ENCODE measurements around the gene NOC2L. TPM values are rescaled to one million over a fixed set of nuclear protein-coding genes. Genes with fewer than 3 reads are reported as not detected.

Gene NOC2L
- total and polyA plus RNA-seq, 9 of the 15 experiments (the other 6 are each of a cell fraction or from before 2014, with no cell fraction given), result 4.0 to 410 (median 200) TPM

GRCh38 chr1:966704-967300 lies 7.7 kb upstream of the NOC2L start (continued):
- TF ChIP-seq MNT (conservative IDR thresholded peaks at IDR 0.05) (peak; percentile 92 to 95), MCM7 (IDR thresholded peaks at IDR 0.05) (no peak), KLF13 (tag; IDR thresholded peaks at IDR 0.05; ENCODE audit: borderline replicate concordance, low read depth) (no peak), E2F3 (CRISPR knock-in tag; IDR thresholded peaks at IDR 0.05) (peak; percentile 18; the same call in 1 of the 2 replicates), ZNF75A (CRISPR knock-in tag; IDR thresholded peaks at IDR 0.05) (no peak), EWSR1 (IDR thresholded peaks at IDR 0.05; ENCODE audit: borderline replicate concordance, low read depth, partially characterized antibody) (no peak), ZNF197 (CRISPR knock-in tag; IDR thresholded peaks at IDR 0.05; ENCODE audit: low read depth) (no peak), PHF8 (IDR thresholded peaks at IDR 0.05; ENCODE audit: borderline replicate concordance, low read length) (peak; percentile 76; the same call in 1 of the 2 replicates), ZNF253 (CRISPR knock-in tag; conservative IDR thresholded peaks at IDR 0.05) (no peak), BACH1 (tag; IDR thresholded peaks at IDR 0.05) (no peak), ZBTB17 (CRISPR knock-in tag; IDR thresholded peaks at IDR 0.05) (0 out of 2 replicates have a peak, but pooled peaks have one; percentile 44), BCLAF1 (IDR thresholded peaks at IDR 0.05; ENCODE audit: borderline replicate concordance in 1 of 2, control insufficient read depth in 1 of 2, low read depth in 2 of 2, low read length in 1 of 2) (no peak), KAT8 (IDR thresholded peaks at IDR 0.05; ENCODE audit: low read depth) (no peak), TAL1 (IDR thresholded peaks at IDR 0.05) (no peak), MECOM (CRISPR knock-in tag; IDR thresholded peaks at IDR 0.05) (no peak)
- TF ChIP-seq, protein P1, sequence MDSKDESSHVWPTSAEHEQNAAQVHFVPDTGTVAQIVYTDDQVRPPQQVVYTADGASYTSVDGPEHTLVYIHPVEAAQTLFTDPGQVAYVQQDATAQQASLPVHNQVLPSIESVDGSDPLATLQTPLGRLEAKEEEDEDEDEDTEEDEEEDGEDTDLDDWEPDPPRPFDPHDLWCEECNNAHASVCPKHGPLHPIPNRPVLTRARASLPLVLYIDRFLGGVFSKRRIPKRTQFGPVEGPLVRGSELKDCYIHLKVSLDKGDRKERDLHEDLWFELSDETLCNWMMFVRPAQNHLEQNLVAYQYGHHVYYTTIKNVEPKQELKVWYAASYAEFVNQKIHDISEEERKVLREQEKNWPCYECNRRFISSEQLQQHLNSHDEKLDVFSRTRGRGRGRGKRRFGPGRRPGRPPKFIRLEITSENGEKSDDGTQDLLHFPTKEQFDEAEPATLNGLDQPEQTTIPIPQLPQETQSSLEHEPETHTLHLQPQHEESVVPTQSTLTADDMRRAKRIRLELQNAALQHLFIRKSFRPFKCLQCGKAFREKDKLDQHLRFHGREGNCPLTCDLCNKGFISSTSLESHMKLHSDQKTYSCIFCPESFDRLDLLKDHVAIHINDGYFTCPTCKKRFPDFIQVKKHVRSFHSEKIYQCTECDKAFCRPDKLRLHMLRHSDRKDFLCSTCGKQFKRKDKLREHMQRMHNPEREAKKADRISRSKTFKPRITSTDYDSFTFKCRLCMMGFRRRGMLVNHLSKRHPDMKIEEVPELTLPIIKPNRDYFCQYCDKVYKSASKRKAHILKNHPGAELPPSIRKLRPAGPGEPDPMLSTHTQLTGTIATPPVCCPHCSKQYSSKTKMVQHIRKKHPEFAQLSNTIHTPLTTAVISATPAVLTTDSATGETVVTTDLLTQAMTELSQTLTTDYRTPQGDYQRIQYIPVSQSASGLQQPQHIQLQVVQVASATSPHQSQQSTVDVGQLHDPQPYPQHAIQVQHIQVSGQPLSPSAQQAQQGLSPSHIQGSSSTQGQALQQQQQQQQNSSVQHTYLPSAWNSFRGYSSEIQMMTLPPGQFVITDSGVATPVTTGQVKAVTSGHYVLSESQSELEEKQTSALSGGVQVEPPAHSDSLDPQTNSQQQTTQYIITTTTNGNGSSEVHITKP (IDR thresholded peaks at IDR 0.05; ENCODE audit: partially characterized antibody), result no peak
- TF ChIP-seq, protein P2, sequence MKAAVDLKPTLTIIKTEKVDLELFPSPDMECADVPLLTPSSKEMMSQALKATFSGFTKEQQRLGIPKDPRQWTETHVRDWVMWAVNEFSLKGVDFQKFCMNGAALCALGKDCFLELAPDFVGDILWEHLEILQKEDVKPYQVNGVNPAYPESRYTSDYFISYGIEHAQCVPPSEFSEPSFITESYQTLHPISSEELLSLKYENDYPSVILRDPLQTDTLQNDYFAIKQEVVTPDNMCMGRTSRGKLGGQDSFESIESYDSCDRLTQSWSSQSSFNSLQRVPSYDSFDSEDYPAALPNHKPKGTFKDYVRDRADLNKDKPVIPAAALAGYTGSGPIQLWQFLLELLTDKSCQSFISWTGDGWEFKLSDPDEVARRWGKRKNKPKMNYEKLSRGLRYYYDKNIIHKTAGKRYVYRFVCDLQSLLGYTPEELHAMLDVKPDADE (conservative IDR thresholded peaks at IDR 0.05; ENCODE audit: control insufficient read depth, low read depth, low read length), result 0 out of 2 replicates have a peak, but pooled peaks have one; percentile 55
